ENCODE measurements around the gene PDE11A.
"Not testable (repeated sequence)": the region's sequence is repeated elsewhere in the genome, so short reads cannot be mapped to it uniquely, and the experiment has no call there.

The PDE11A gene

GRCh38 chr2:177816766-177817165, 255.8 kb downstream of the PDE11A start:
- DNase-seq (ENCODE audit: low spot score): no peak

GRCh38 chr2:177812713-177813396, 259.7 kb downstream of the PDE11A start:
- no peak for DNase-seq (ENCODE audit: low spot score)

GRCh38 chr2:177810906-177811305, 261.7 kb downstream of the PDE11A start:
- no peak for DNase-seq (ENCODE audit: low spot score)

DNA sequence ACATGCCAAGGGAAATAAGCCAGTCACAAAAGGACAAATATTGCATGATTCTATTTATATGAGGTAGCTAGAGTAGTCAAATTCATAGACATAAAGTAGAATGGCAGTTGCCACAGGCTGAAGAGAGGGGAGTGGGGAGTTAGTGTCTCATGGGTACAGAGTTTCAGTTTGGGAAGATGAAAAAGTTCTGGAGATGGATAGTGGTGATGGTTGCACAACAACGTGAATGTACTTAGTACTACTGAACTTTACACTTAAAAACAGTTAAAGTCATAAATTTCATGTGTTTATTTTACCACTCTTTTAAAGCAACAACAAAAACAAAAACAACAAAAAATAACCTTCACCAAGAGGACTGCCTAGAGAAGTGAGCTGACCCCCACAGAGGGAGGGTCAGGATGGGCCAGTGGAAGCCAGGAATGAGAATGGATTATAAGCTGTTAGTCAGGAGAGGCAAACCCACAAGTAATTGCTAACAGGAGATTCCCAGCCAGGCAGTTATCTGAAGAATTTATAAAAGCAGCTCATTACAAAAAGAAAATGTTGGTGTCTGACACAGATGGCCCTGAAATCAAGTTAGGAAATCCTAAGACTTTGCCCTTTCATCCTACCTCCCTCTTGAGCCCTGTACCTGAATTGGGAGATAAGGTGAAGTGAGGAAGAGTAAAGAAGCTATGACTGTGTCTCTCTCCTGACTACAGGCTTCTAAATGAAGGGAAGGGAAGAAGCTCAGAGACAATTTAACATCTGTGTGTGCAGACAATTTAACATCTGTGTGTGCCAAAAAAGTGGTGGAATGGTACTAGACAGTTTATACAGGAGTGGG, 263.4 kb downstream of the PDE11A start:
- DNase-seq (ENCODE audit: low spot score): no peak

- DNase-seq (ENCODE audit: low spot score): no peak
These were observed 266.6 kb downstream of the PDE11A start for GRCh38 chr2:177806025-177806424.

- peak; percentile 34 for DNase-seq (ENCODE audit: low spot score)
These were observed 273.0 kb downstream of the PDE11A start for GRCh38 chr2:177799531-177799930.

GRCh38 chr2:177797808-177798207, 274.8 kb downstream of the PDE11A start:
- DNase-seq (ENCODE audit: low spot score): no peak

DNA sequence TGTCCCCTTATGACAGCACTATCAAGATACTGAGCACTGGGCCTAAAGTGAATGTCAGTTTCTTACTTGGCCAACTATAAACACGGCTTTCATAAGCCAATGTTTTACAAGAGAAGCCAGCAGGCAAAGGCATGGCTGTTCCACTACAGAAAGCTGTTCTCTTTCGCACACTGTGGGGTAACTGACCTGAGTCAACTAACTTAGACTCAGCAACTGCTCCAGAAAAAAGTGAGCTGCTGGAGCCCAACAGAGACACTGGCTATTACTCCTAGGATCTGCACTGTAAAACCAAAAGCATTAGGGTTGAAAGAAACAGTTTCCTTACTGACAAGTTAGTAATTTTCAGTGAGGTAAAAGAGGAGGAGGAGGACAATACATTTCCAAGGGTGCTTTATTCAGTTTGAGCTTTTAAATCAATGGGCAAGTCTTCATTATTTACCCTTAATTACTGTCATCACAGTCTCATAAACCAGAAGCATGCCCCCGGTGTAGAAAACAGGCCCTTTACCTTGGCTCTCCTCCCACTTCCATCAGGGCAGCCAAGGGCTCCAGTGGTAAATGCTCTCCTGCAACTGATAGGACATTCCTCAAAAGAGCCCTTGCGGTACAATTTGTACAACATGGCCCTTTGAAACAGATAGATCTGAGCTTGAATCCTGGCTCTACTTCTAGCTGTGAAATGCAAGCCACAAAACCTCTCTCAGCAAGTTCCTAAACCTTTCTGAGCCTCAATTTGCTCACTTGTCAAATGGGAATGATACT, 275.7 kb downstream of the PDE11A start:
- DNase-seq (ENCODE audit: low spot score): no peak

GRCh38 chr2:177796011-177796410, 276.6 kb downstream of the PDE11A start:
- DNase-seq (ENCODE audit: low spot score): no peak

- DNase-seq (ENCODE audit: low spot score): not testable (repeated sequence)
These were observed 287.4 kb downstream of the PDE11A start for GRCh38 chr2:177785143-177785542.

DNA sequence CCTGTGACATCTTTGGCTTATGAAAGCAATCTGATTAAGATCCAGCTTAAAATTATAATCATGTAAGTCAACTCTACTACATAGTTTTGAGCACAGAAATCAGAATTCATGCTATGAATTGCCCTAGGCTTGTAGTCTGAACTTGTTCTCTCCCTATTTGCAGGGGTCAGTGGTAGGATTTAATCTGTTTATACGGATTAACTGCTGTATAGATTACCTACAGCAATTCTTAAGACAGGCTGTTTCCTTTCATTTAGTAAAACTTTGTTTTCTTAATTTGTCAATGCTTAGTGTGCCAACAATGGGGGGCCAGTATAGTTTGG, 287.9 kb downstream of the PDE11A start:
- no peak for DNase-seq (ENCODE audit: low spot score)

- DNase-seq (ENCODE audit: low spot score): no peak
These were observed 288.5 kb downstream of the PDE11A start for GRCh38 chr2:177783835-177784744.

GRCh38 chr2:177783091-177783490, 289.5 kb downstream of the PDE11A start:
- DNase-seq (ENCODE audit: low spot score): no peak

GRCh38 chr2:177782613-177783012, 290.0 kb downstream of the PDE11A start:
- no peak for DNase-seq (ENCODE audit: low spot score)

DNA sequence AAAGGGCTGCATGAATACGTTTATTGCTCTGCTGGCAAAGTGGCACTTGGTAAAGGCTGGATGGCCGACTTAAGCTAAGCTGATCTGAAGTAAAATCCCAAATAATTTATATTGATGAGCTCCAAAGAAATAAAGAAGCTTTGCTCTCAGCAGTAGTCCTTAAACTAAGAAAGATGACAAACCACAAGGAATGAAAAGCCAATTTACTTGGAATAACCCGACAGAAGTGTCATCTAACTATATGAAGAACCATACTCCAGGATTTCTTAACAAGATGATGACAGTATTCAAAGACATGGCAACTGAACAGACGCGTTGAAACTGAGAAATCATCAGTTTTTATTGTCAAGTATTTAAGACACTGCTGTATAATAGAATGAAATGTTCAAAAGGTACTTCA, 294.1 kb downstream of the PDE11A start:
- DNase-seq (ENCODE audit: low spot score): no peak

- no peak for DNase-seq (ENCODE audit: low spot score)
These were observed 300.0 kb downstream of the PDE11A start for GRCh38 chr2:177772529-177772928.

GRCh38 chr2:177771191-177771590, 301.4 kb downstream of the PDE11A start:
- DNase-seq (ENCODE audit: low spot score): peak; percentile 59

GRCh38 chr2:177767768-177768167, 304.8 kb downstream of the PDE11A start:
- DNase-seq (ENCODE audit: low spot score): no peak

DNA sequence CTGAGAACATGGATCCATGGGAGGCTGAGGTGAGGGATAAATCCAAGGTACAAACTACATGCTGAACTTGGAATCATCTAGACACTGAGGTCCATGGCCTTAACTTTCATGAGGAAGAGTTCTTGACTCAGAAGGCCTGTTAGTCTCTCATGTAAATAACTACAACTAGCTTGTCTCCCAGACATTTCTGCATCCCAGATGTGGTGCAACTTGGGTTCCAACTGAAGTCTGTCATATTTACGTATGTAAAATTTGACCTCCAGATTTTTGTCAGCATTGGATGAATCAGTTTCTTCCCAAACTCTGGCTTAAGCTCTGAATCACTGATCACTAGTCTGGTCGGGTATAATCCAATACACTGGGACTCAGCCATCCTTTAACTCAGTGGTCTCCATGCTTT, 306.9 kb downstream of the PDE11A start:
- no peak for DNase-seq (ENCODE audit: low spot score)

DNA sequence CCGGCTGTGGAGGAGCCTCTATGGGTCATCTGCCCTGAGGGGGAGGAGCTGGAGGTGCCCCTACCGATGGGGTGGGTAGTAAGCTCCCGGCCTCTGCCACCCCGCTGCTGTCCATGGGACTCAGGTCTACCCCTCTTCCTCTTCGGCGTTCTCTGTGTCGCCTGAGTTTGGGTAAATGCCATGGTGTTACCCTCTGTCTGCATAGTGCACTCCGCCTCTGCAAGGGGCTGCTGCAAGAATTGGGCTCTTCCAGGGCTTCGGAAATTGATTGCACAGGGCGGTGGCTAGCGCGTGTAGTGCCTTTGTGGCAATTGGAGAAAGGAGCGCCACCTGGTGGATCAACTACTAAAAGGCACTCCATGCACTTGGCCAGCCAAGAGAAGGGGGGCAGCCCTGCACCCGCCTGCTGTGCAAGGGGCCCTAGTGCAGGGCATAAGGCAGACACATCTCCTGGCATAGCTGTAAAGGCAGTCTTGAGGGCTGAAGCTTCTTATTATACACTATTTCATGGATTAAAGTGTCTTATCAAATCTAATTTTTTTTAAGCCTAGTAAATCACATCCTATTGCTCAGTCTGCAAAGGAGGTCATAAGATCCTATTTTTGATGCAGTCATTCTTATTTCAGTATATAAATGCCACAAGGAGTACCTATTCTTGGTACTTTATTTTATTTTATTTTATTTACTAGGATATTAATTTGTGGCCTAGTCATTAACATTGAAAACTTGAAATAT, 308.9 kb downstream of the PDE11A start:
- peak; percentile 67 for DNase-seq (ENCODE audit: low spot score)

DNA sequence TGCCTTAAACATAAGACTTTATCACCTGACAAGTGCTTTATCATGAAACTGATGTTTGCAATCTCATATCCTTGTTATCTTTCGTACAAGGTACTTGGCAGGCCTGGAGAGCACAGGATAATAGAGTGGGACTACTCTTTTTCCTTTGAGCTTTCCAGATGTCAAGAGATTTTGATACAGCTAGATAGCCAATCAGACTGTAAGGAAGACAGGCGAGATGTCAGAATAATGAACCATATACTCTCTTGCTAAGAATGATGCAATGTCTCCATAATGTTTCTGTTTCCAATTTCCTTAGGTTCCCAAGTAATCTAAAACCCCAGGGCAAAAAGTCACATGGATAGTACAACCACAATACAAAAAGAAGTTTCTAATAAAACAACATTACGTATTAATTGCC, 313.1 kb downstream of the PDE11A start:
- DNase-seq (ENCODE audit: low spot score): no peak
